CD8-positive, alpha-beta memory T cell (primary cell): ENCODE data around the gene GGA2. TPM values are rescaled to one million over a fixed set of nuclear protein-coding genes. Genes with fewer than 3 reads are reported as not detected.
"Not testable (repeated sequence)": the region's sequence is repeated elsewhere in the genome, so short reads cannot be mapped to it uniquely, and the experiment has no call there.

Experiments
- CTCF ChIA-PET: fragments of 350-600 bp; sonication (Branson Sonifier 250); formaldehyde crosslinking; loops from one replicate; lab custom pipeline; 2021; ENCODE audit warnings: antibody characterized with exemption; lab: Charles Lee
- POLR2A ChIA-PET: fragments of 350-600 bp; sonication (Branson Sonifier 250); formaldehyde crosslinking; loops from one replicate; lab custom pipeline; 2021; ENCODE audit warnings: antibody characterized with exemption; lab: Charles Lee
- DNase-seq, 5 donors: peaks; one replicate each; pipeline versions ENCODE4 v3.0.0 to v3.0.0-alpha.2; 2020 to 2022; ENCODE audit warnings: mixed read lengths in 1 of 5
- H3K27ac ChIP-seq: one replicate; pipeline ENCODE4 v1.7.0; 2013; ENCODE audit warnings: low read depth, mild to moderate bottlenecking, low read length, moderate library complexity
- H3K27me3 ChIP-seq: 2 replicates; pipeline ENCODE4 v1.7.0; 2013; ENCODE audit warnings: low read length, mild to moderate bottlenecking; ENCODE audit not compliant: insufficient read depth, poor library complexity, severe bottlenecking
- H3K36me3 ChIP-seq: 2 replicates; pipeline ENCODE4 v1.7.0; 2013; ENCODE audit warnings: mild to moderate bottlenecking, low read length, moderate library complexity; ENCODE audit not compliant: insufficient read depth
- H3K4me1 ChIP-seq: 2 replicates; pipeline ENCODE4 v1.7.0; 2013; ENCODE audit warnings: mild to moderate bottlenecking, low read length, moderate library complexity; ENCODE audit not compliant: insufficient read depth
- H3K4me3 ChIP-seq: 2 replicates; pipeline ENCODE4 v1.7.0; 2013; ENCODE audit warnings: mild to moderate bottlenecking, low read length
- H3K9me3 ChIP-seq: 2 replicates; pipeline ENCODE4 v1.7.0; 2013; ENCODE audit warnings: mild to moderate bottlenecking, low read length
- H3K27ac Mint-ChIP-seq, 8 donors: one replicate each; pipeline ENCODE4 v1.8.0; 2020 to 2021; ENCODE audit warnings: mixed read lengths in 8 of 8, mild to moderate bottlenecking in 6 of 8, inconsistent platforms in 3 of 8, moderate library complexity in 3 of 8
- H3K27me3 Mint-ChIP-seq, 2 donors: one replicate each; pipeline ENCODE4 v1.8.0; 2020 to 2021; ENCODE audit warnings: mixed read lengths in 2 of 2, mild to moderate bottlenecking in 1 of 2, moderate library complexity in 1 of 2
- H3K36me3 Mint-ChIP-seq, 3 donors: one replicate each; pipeline ENCODE4 v1.8.0; 2020 to 2021; ENCODE audit warnings: mixed read lengths in 3 of 3, inconsistent platforms in 1 of 3, mild to moderate bottlenecking in 1 of 3
- H3K4me1 Mint-ChIP-seq, 3 donors: one replicate each; pipeline ENCODE4 v1.8.0; 2020 to 2021; ENCODE audit warnings: mixed read lengths in 3 of 3, inconsistent platforms in 1 of 3, mild to moderate bottlenecking in 1 of 3
- H3K4me3 Mint-ChIP-seq, 7 donors: one replicate each; pipeline ENCODE4 v1.8.0; 2020 to 2021; ENCODE audit warnings: mixed read lengths in 7 of 7, mild to moderate bottlenecking in 6 of 7, moderate library complexity in 4 of 7, inconsistent platforms in 2 of 7
- H3K9me3 Mint-ChIP-seq, 5 donors: one replicate each; pipeline ENCODE4 v1.8.0; 2020 to 2022; ENCODE audit warnings: mixed read lengths in 5 of 5, mild to moderate bottlenecking in 3 of 5, moderate library complexity in 2 of 5, inconsistent platforms in 1 of 5
- polyA plus RNA-seq: library from polyadenylated mRNA; unstranded; fragments of 300-500 nt; fragmentation: Illumina TruSeq; gene quantifications from one replicate; pipeline ENCODE4 v1.2.3, GENCODE V29; 2021
- total RNA-seq, 2 experiments: library from RNA; stranded (reverse); gene quantifications; one replicate each; pipeline ENCODE4 v1.2.3, GENCODE V29; 2021

The GGA2 gene
- total and polyA plus RNA-seq, 3 experiments from 2014 or later, result 52.3 to 70.1 (median 63.5) TPM

- no peaks in the 10 kb centered on the region for H3K4me1 Mint-ChIP-seq
- H3K36me3 Mint-ChIP-seq, result peaks cover 4 to 76% (median 8%) of the 10 kb centered on the region in 3 donors
- H3K27ac Mint-ChIP-seq, result no peak overlapping the region
- Histone ChIP-seq H3K27ac (no peak overlapping the region), H3K4me3 (no peak overlapping the region), H3K9me3 (no peaks in the 10 kb centered on the region), H3K4me1 (no peaks in the 10 kb centered on the region), H3K36me3 (peaks cover 18% of the 10 kb centered on the region), H3K27me3 (no peaks in the 10 kb centered on the region)
- POLR2A ChIA-PET, result no interaction called here
- no peaks in the 10 kb centered on the region for H3K27me3 Mint-ChIP-seq
- H3K4me3 Mint-ChIP-seq, result no peak overlapping the region
- CTCF ChIA-PET, result interaction anchor here (1.8 kb wide), 1 partner anchor 10 kb away, joined by 5 read pairs; no protein-coding TSS in a partner anchor
- H3K9me3 Mint-ChIP-seq, result no peaks in the 10 kb centered on the region
- no peak for DNase-seq
Measured at GRCh38 chr16:23544436-23544835, 34.1 kb upstream of the GGA2 start.

GRCh38 chr16:23540817-23541178 lies 30.5 kb upstream of the GGA2 start:
- H3K27me3 ChIP-seq, H3K4me3 Mint-ChIP-seq, H3K4me3 ChIP-seq, DNase-seq, POLR2A ChIA-PET, H3K9me3 Mint-ChIP-seq, H3K27ac ChIP-seq, H3K4me1 Mint-ChIP-seq, H3K36me3 ChIP-seq, H3K27ac Mint-ChIP-seq, H3K4me1 ChIP-seq, H3K9me3 ChIP-seq, H3K27me3 Mint-ChIP-seq: not testable (repeated sequence)
- H3K36me3 Mint-ChIP-seq, result peaks cover 0 to 73% (median 3%) of the 10 kb centered on the region in 3 donors
- CTCF ChIA-PET, result interaction anchor here (0.6 to 1.4 kb wide), 5 partner anchors 14 to 66 kb away, joined by 3 to 4 read pairs (median 3); no protein-coding TSS in a partner anchor

- H3K4me3 ChIP-seq, result no peak overlapping the region
- H3K4me1 Mint-ChIP-seq, result no peaks in the 10 kb centered on the region
- no peaks in the 10 kb centered on the region for H3K9me3 Mint-ChIP-seq
- POLR2A ChIA-PET, result no interaction called here
- H3K27me3 Mint-ChIP-seq, result no peaks in the 10 kb centered on the region
- no peaks in the 10 kb centered on the region for H3K4me1 ChIP-seq
- CTCF ChIA-PET, result interaction anchor here (0.6 to 1.4 kb wide), 5 partner anchors 14 to 67 kb away, joined by 3 to 4 read pairs (median 3); no protein-coding TSS in a partner anchor
- H3K9me3 ChIP-seq, result no peaks in the 10 kb centered on the region
- no peak for DNase-seq
- no peak overlapping the region for H3K4me3 Mint-ChIP-seq
- no peak overlapping the region for H3K27ac ChIP-seq
- H3K36me3 Mint-ChIP-seq, result peaks cover 0 to 73% (median 3%) of the 10 kb centered on the region in 3 donors
- no peak overlapping the region for H3K27ac Mint-ChIP-seq
- H3K27me3 ChIP-seq, result no peaks in the 10 kb centered on the region
- H3K36me3 ChIP-seq, result peaks cover 10% of the 10 kb centered on the region
Measured at GRCh38 chr16:23539984-23540816, 29.9 kb upstream of the GGA2 start.

- Mint-ChIP-seq H3K27me3 (no peaks in the 10 kb centered on the region), H3K4me1 (no peaks in the 10 kb centered on the region), H3K4me3 (no peak overlapping the region), H3K36me3 (peaks cover 0 to 75% (median 6%) of the 10 kb centered on the region in 3 donors), H3K27ac (no peak overlapping the region), H3K9me3 (no peaks in the 10 kb centered on the region)
- Histone ChIP-seq H3K9me3 (no peaks in the 10 kb centered on the region), H3K36me3 (peaks cover 11% of the 10 kb centered on the region), H3K27ac (peak overlapping the region; percentile 6), H3K4me3 (no peak overlapping the region), H3K27me3 (no peaks in the 10 kb centered on the region), H3K4me1 (no peaks in the 10 kb centered on the region)
- no peak for DNase-seq
- ChIA-PET POLR2A (no interaction called here), CTCF (interaction anchor here (0.7 to 0.8 kb wide), 2 partner anchors 26 to 105 kb away, joined by 3 read pairs; no protein-coding TSS in a partner anchor)
Measured at GRCh38 chr16:23538919-23539278, 28.6 kb upstream of the GGA2 start.

GRCh38 chr16:23537390-23537789 lies 27.1 kb upstream of the GGA2 start:
- no peaks in the 10 kb centered on the region for H3K9me3 ChIP-seq
- ChIA-PET POLR2A (no interaction called here), CTCF (no interaction called here)
- no peak overlapping the region for H3K4me3 Mint-ChIP-seq
- H3K36me3 ChIP-seq, result peaks cover 13% of the 10 kb centered on the region
- H3K27ac ChIP-seq, result no peak overlapping the region
- H3K27me3 ChIP-seq, result no peaks in the 10 kb centered on the region
- no peaks in the 10 kb centered on the region for H3K9me3 Mint-ChIP-seq
- no peaks in the 10 kb centered on the region for H3K27me3 Mint-ChIP-seq
- no peaks in the 10 kb centered on the region for H3K4me1 Mint-ChIP-seq
- H3K27ac Mint-ChIP-seq, result peak overlapping the region in 2 of 8 donors; percentile 12 to 33
- peaks cover 0 to 78% (median 6%) of the 10 kb centered on the region in 3 donors for H3K36me3 Mint-ChIP-seq
- H3K4me1 ChIP-seq, result no peaks in the 10 kb centered on the region
- H3K4me3 ChIP-seq, result no peak overlapping the region
- no peak for DNase-seq

- Histone ChIP-seq H3K27ac (no peak overlapping the region), H3K4me1 (no peaks in the 10 kb centered on the region), H3K27me3 (no peaks in the 10 kb centered on the region), H3K9me3 (no peaks in the 10 kb centered on the region), H3K4me3 (no peak overlapping the region), H3K36me3 (peaks cover 20% of the 10 kb centered on the region)
- H3K27me3 Mint-ChIP-seq, result no peaks in the 10 kb centered on the region
- no peak for DNase-seq
- H3K27ac Mint-ChIP-seq, result peak overlapping the region in 1 of 8 donors; percentile 69
- ChIA-PET POLR2A (interaction anchor here (0.7 kb wide), 1 partner anchor 74 kb away, joined by 13 read pairs; no protein-coding TSS in a partner anchor), CTCF (no interaction called here)
- no peak overlapping the region for H3K4me3 Mint-ChIP-seq
- no peaks in the 10 kb centered on the region for H3K9me3 Mint-ChIP-seq
- H3K36me3 Mint-ChIP-seq, result peaks cover 0 to 84% (median 6%) of the 10 kb centered on the region in 3 donors
- H3K4me1 Mint-ChIP-seq, result no peaks in the 10 kb centered on the region
Measured at GRCh38 chr16:23535901-23536300, 25.6 kb upstream of the GGA2 start.

- no peak for DNase-seq
- H3K4me1 ChIP-seq, result no peaks in the 10 kb centered on the region
- Mint-ChIP-seq H3K4me3 (no peak overlapping the region), H3K27me3 (no peaks in the 10 kb centered on the region), H3K4me1 (no peaks in the 10 kb centered on the region), H3K36me3 (peaks cover 0 to 82% (median 6%) of the 10 kb centered on the region in 3 donors), H3K27ac (peak overlapping the region in 1 of 8 donors; percentile 69), H3K9me3 (no peaks in the 10 kb centered on the region)
- no peaks in the 10 kb centered on the region for H3K9me3 ChIP-seq
- H3K27ac ChIP-seq, result no peak overlapping the region
- no peaks in the 10 kb centered on the region for H3K27me3 ChIP-seq
- ChIA-PET POLR2A (no interaction called here), CTCF (interaction anchor here (1.7 kb wide), 1 partner anchor 10 kb away, joined by 5 read pairs; no protein-coding TSS in a partner anchor)
- H3K36me3 ChIP-seq, result peaks cover 20% of the 10 kb centered on the region
- no peak overlapping the region for H3K4me3 ChIP-seq
Measured at GRCh38 chr16:23534868-23535860, 24.9 kb upstream of the GGA2 start.
